GM12878 (cell line): ENCODE data around the gene ERVH48-1. TPM values are rescaled to one million over a fixed set of nuclear protein-coding genes. Genes with fewer than 3 reads are reported as not detected.
A peak's percentile ranks its signal among the peaks of the same experiment; 100 is the strongest.

Experiments used
- ATAC-seq: fragments of 200-7000 bp; cut with Tn5 transposase; 3 replicates; pipeline ENCODE4 v1.9.1; 2020; ENCODE audit warnings: mild to moderate bottlenecking, moderate library complexity
- BruUV-seq: library from RNA; stranded (reverse); fragments of 400-500 nt; replicated peaks from 2 replicates; lab custom pipeline; 2021; lab: Mats Ljungman, UMichigan
- CTCF ChIA-PET: fragments of 300-600 bp; sonication (Branson Sonifier 250); formaldehyde crosslinking; extraction: SDS; loops from one replicate; lab custom pipeline; 2021; ENCODE audit warnings: inconsistent platforms; lab: Yijun Ruan, JAX
- POLR2A ChIA-PET: fragments of 350-600 bp; formaldehyde crosslinking; extraction: SDS; loops from one replicate; lab custom pipeline; 2021; ENCODE audit warnings: inconsistent platforms; lab: Charles Lee
- RAD21 ChIA-PET: fragments of 300-600 bp; sonication (Branson Sonifier 250); formaldehyde crosslinking; loops from one replicate; lab custom pipeline; 2023; ENCODE audit warnings: antibody characterized with exemption; ENCODE audit not compliant: unreplicated experiment; lab: Charles Lee
- SMC1A ChIA-PET: fragments of 300-600 bp; sonication (Branson Sonifier 250); formaldehyde crosslinking; loops from one replicate; lab custom pipeline; 2023; ENCODE audit not compliant: unreplicated experiment, uncharacterized antibody; lab: Charles Lee
- DNase-seq: peaks from one replicate; pipeline ENCODE4 v3.0.0-alpha.2; 2011; ENCODE audit warnings: low read depth, low spot score
- FAIRE-seq: peaks from 3 replicates; lab custom pipeline; 2011; peaks lifted over from hg19 to GRCh38; lab: Jason Lieb, UNC
- H2AFZ ChIP-seq: 2 replicates; pipeline ENCODE4 v1.6.0; 2011; ENCODE audit warnings: low read depth, low read length, control low read depth; ENCODE audit not compliant: control insufficient read depth
- H3K27ac ChIP-seq: 2 replicates; pipeline ENCODE4 v1.5.1; 2011; ENCODE audit warnings: control low read depth; ENCODE audit not compliant: control insufficient read depth, insufficient read depth
- H3K27me3 ChIP-seq, 2 experiments: replicated peaks in 1 of 2; 2 replicates each; pipeline versions ENCODE4 v1.6.0 to v1.6.1; 2011; ENCODE audit warnings: low read length in 1 of 2; ENCODE audit not compliant: control insufficient read depth in 2 of 2, insufficient read depth in 2 of 2
- H3K36me3 ChIP-seq, 2 experiments: 2 replicates each; pipeline ENCODE4 v1.5.1; 2011; ENCODE audit warnings: low read length in 1 of 2; ENCODE audit not compliant: control insufficient read depth in 2 of 2, insufficient read depth in 2 of 2
- H3K4me1 ChIP-seq: 2 replicates; pipeline ENCODE4 v1.6.1; 2011; ENCODE audit warnings: mild to moderate bottlenecking, low read length, moderate library complexity, mixed read lengths; ENCODE audit not compliant: control insufficient read depth, insufficient read depth
- H3K4me2 ChIP-seq: 2 replicates; pipeline ENCODE4 v1.6.0; 2011; ENCODE audit warnings: control low read depth; ENCODE audit not compliant: control insufficient read depth, insufficient read depth
- H3K4me3 ChIP-seq: fragments of 200-600 bp; sonication (generic); 2 replicates; pipeline ENCODE4 v1.5.1; 2016
- H3K79me2 ChIP-seq: 2 replicates; pipeline ENCODE4 v1.6.0; 2011; ENCODE audit warnings: low read length; ENCODE audit not compliant: control insufficient read depth, insufficient read depth
- H3K9ac ChIP-seq: 2 replicates; pipeline ENCODE4 v1.8.0; 2011; ENCODE audit warnings: low read length, control low read depth, mixed read lengths; ENCODE audit not compliant: control insufficient read depth, insufficient read depth
- H3K9me3 ChIP-seq: replicated peaks from 3 replicates; pipeline ENCODE4 v1.5.1; 2011; ENCODE audit warnings: mild to moderate bottlenecking, low read length; ENCODE audit not compliant: control insufficient read depth, insufficient read depth
- H4K20me1 ChIP-seq: 2 replicates; pipeline ENCODE4 v1.6.0; 2011; ENCODE audit not compliant: control insufficient read depth, insufficient read depth
- ATF7 ChIP-seq: fragments of 450-650 bp; IDR thresholded peaks from 2 replicates; pipeline ENCODE4 v1.6.1; 2016; ENCODE audit warnings: low read depth, mild to moderate bottlenecking
- HCFC1 ChIP-seq: fragments of 150-350 bp; IDR thresholded peaks from 2 replicates; pipeline ENCODE4 v1.6.1; 2014; ENCODE audit warnings: low read length
- MAX ChIP-seq: IDR thresholded peaks from 2 replicates; pipeline ENCODE4 v1.6.1; 2012; ENCODE audit warnings: low read depth, low read length, improper control_type of control experiment
- MYB ChIP-seq: fragments of 150-350 bp; IDR thresholded peaks from 2 replicates; pipeline ENCODE4 v1.6.1; 2014; ENCODE audit warnings: mild to moderate bottlenecking, low read depth, low read length, borderline replicate concordance
- POLR2AphosphoS5 ChIP-seq: IDR thresholded peaks from 2 replicates; pipeline ENCODE4 v1.6.1; 2011; ENCODE audit warnings: mild to moderate bottlenecking, low read length, inconsistent platforms
- SIX5 ChIP-seq: IDR thresholded peaks from 2 replicates; pipeline ENCODE4 v1.6.1; 2011; ENCODE audit warnings: mild to moderate bottlenecking, low read depth, low read length, moderate library complexity; ENCODE audit not compliant: severe bottlenecking
- ZBTB11 ChIP-seq: fragments of 450-650 bp; formaldehyde crosslinking; IDR thresholded peaks from 2 replicates; pipeline ENCODE4 v1.5.0; 2022; ENCODE audit warnings: mild to moderate bottlenecking, missing genetic modification characterization
- WGBS: methylation state at CpG from one replicate; pipeline ENCODE4 v1.1.6; 2016; ENCODE audit warnings: low lambda C conversion rate; ENCODE audit not compliant: insufficient replicate concordance, insufficient coverage; ENCODE audit errors: missing lambda C conversion rate; 5-methylcytosine and 5-hydroxymethylcytosine counted together
- in situ Hi-C: fragments of 300-500 bp; cut with MboI; formaldehyde crosslinking; loops from 9 replicates; pipeline ENCODE4 v1.14.3; 2018; ENCODE audit warnings: mixed read lengths
- intact Hi-C: fragments of 100-400 bp; cut with micrococcal nuclease; formaldehyde crosslinking; loops from one replicate; pipeline ENCODE4 v1.14.2; 2022; ENCODE audit not compliant: unreplicated experiment
- polyA plus RNA-seq, 11 experiments: library from polyadenylated mRNA; depleted of rRNA in 4 of 11; unstranded in 6 of 11; stranded (reverse) in 5 of 11; fragments of >200 nt; fragmentation: Nextera tagmentation in 4 of 11; fragmentation: Illumina TruSeq in 1 of 11; extraction: Ambion mirVana in 4 of 11; extraction: Trizol in 1 of 11; gene quantifications; 1 replicate in 1 of 11; 2 replicates in 10 of 11; pipeline versions ENCODE4 v1.2.1 to v1.2.3, GENCODE V29; 2011 to 2016; ENCODE audit warnings: inconsistent platforms in 2 of 11, missing spikeins in 2 of 11, low read depth in 1 of 11
- total RNA-seq, 4 experiments: library from RNA; depleted of rRNA in 3 of 4; stranded (reverse); fragments of >200 nt in 3 of 4; fragmentation: Illumina TruSeq in 1 of 4; extraction: Trizol in 1 of 4; gene quantifications; 2 replicates each; pipeline versions ENCODE4 v1.2.1 to v1.2.3, GENCODE V29; 2013 to 2021
- TF ChIP-seq, protein P1 (sequence below): fragments of 450-650 bp; IDR thresholded peaks from 2 replicates; pipeline ENCODE4 v1.6.1; 2016; ENCODE audit warnings: mild to moderate bottlenecking, moderate library complexity, borderline replicate concordance
- TF ChIP-seq, protein P2 (sequence below): fragments of 450-650 bp; formaldehyde crosslinking; IDR thresholded peaks from 2 replicates; pipeline ENCODE4 v1.4.0; 2022; ENCODE audit warnings: mild to moderate bottlenecking, moderate library complexity

The ERVH48-1 gene
- total and polyA plus RNA-seq, 10 of the 15 experiments (the other 5 are each of a cell fraction or from before 2014, with no cell fraction given) = 0.03 to 0.30 (median 0.13) TPM; not detected in 7

DNA sequence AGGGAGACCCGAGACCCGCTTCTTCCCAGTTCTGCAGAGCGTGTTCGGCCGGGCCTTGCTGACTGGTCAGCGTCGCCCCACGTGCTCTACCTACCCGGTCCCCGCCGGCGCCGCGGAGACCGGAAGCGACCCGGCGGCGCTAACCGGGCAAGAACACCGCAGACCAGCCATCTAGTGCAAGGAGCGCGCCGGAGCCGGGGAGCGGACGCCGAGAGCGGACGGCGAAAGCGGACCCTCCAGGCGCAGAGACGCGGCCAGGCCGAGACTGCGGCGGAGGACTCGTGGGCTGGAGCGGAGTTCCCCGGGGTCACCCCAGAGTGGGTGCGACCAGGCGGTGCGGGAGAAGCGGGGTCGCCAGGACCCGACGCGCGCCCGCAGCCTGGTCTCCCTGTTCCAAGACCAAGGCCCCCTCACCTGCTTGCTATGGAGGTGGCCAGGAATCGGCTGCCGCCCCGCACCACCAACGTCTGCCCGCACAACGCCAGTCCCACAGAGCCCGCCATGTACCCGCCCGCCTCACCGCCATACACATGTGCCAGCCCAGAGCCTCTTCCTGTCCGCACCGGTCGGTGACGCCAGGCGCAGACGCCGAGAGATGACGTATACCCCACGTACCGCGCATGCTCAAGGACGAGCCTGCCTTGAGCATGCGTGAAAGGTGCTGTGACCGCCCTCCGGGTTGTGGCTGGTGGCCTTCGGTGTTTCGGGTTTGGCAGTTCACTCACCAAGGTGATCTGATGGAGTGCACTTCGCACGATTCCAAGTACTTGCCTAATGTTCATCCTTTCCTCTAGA, 46.2 kb downstream of the ERVH48-1 start, which contains the start of gene WDR4:
WDR4 (minus strand) TSS at position 547 of the 795 bp plus-strand sequence; CDS start at position 503, 44 bp downstream.
- SMC1A ChIA-PET = no interaction called here
- BruUV-seq = no TSS peak
- RAD21 ChIA-PET = interaction anchor here (1.0 kb wide), 2 partner anchors 13 to 14 kb away, joined by 3 to 6 read pairs; partner anchors contain the start of gene NDUFV3
- Histone ChIP-seq H3K27me3 (no peaks in the 10 kb centered on the region), H3K4me3 (peak within 1 kb of the TSS; percentile 83), H3K4me1 (0 out of 2 replicates have a peak, but pooled peaks cover 2% of the 10 kb centered on the region), H3K27ac (peak within 1 kb of the TSS; percentile 93), H2AFZ (peak within 1 kb of the TSS; percentile 90), H3K9me3 (no peaks in the 10 kb centered on the region), H3K79me2 (peaks cover 34% of the 10 kb centered on the region), H3K36me3 (no peaks in the 10 kb centered on the region; a peak in 1 of 4 replicates), H3K9ac (peak within 1 kb of the TSS; percentile 94), H4K20me1 (no peaks in the 10 kb centered on the region), H3K4me2 (peak within 1 kb of the TSS; percentile 90)
- in situ Hi-C loops (no loop called here), intact Hi-C loops (no loop called here)
- POLR2A ChIA-PET = interaction anchor here (0.7 to 1.1 kb wide), 4 partner anchors 9 to 16 kb away, joined by 3 to 9 read pairs (median 4); partner anchors contain the start of gene NDUFV3
- 1% methylated on average over 80 of the region's 80 CpGs for WGBS
- FAIRE-seq (peak; percentile 97), DNase-seq (peak; percentile 97), ATAC-seq (peak; percentile 95)
- CTCF ChIA-PET = interaction anchor here (0.8 kb wide), 1 partner anchor 9 kb away, joined by 4 read pairs; no protein-coding TSS in a partner anchor
- TF ChIP-seq, protein P1, sequence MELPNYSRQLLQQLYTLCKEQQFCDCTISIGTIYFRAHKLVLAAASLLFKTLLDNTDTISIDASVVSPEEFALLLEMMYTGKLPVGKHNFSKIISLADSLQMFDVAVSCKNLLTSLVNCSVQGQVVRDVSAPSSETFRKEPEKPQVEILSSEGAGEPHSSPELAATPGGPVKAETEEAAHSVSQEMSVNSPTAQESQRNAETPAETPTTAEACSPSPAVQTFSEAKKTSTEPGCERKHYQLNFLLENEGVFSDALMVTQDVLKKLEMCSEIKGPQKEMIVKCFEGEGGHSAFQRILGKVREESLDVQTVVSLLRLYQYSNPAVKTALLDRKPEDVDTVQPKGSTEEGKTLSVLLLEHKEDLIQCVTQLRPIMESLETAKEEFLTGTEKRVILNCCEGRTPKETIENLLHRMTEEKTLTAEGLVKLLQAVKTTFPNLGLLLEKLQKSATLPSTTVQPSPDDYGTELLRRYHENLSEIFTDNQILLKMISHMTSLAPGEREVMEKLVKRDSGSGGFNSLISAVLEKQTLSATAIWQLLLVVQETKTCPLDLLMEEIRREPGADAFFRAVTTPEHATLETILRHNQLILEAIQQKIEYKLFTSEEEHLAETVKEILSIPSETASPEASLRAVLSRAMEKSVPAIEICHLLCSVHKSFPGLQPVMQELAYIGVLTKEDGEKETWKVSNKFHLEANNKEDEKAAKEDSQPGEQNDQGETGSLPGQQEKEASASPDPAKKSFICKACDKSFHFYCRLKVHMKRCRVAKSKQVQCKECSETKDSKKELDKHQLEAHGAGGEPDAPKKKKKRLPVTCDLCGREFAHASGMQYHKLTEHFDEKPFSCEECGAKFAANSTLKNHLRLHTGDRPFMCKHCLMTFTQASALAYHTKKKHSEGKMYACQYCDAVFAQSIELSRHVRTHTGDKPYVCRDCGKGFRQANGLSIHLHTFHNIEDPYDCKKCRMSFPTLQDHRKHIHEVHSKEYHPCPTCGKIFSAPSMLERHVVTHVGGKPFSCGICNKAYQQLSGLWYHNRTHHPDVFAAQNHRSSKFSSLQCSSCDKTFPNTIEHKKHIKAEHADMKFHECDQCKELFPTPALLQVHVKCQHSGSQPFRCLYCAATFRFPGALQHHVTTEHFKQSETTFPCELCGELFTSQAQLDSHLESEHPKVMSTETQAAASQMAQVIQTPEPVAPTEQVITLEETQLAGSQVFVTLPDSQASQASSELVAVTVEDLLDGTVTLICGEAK = peak; percentile 66
- TF ChIP-seq HCFC1 (peak; percentile 86), ATF7 (peak; percentile 96), ZBTB11 (0 out of 2 replicates have a peak, but pooled peaks have one; percentile 32), MAX (peak; percentile 99), MYB (peak; percentile 69; the same call in 1 of the 2 replicates), SIX5 (peak; percentile 53), POLR2AphosphoS5 (peak; percentile 99)
- TF ChIP-seq, protein P2, sequence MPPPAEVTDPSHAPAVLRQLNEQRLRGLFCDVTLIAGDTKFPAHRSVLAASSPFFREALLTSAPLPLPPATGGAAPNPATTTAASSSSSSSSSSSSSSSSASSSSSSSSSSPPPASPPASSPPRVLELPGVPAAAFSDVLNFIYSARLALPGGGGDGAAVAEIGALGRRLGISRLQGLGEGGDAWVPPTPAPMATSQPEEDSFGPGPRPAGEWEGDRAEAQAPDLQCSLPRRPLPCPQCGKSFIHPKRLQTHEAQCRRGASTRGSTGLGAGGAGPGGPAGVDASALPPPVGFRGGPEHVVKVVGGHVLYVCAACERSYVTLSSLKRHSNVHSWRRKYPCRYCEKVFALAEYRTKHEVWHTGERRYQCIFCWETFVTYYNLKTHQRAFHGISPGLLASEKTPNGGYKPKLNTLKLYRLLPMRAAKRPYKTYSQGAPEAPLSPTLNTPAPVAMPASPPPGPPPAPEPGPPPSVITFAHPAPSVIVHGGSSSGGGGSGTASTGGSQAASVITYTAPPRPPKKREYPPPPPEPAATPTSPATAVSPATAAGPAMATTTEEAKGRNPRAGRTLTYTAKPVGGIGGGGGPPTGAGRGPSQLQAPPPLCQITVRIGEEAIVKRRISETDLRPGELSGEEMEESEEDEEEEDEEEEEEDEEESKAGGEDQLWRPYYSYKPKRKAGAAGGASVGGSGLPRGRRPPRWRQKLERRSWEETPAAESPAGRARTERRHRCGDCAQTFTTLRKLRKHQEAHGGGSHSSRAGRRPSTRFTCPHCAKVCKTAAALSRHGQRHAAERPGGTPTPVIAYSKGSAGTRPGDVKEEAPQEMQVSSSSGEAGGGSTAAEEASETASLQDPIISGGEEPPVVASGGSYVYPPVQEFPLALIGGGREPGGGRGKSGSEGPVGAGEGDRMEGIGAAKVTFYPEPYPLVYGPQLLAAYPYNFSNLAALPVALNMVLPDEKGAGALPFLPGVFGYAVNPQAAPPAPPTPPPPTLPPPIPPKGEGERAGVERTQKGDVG (CRISPR knock-in tag) = no peak
